HL-60 (cell line): ENCODE data around the gene TMEM59.

Experiments
- POLR2AphosphoS5 ChIP-seq: IDR thresholded peaks from 2 replicates; pipeline ENCODE4 v1.6.1; 2012; ENCODE audit warnings: low read depth
- REST ChIP-seq: IDR thresholded peaks from 2 replicates; pipeline ENCODE4 v1.6.1; 2012; ENCODE audit warnings: low read depth; ENCODE audit not compliant: insufficient replicate concordance
- TF ChIP-seq, protein P1 (sequence below): IDR thresholded peaks from one replicate; pipeline ENCODE4 v1.5.1; 2011; ENCODE audit warnings: low read length, control low read depth, inconsistent platforms; ENCODE audit not compliant: insufficient read depth

DNA sequence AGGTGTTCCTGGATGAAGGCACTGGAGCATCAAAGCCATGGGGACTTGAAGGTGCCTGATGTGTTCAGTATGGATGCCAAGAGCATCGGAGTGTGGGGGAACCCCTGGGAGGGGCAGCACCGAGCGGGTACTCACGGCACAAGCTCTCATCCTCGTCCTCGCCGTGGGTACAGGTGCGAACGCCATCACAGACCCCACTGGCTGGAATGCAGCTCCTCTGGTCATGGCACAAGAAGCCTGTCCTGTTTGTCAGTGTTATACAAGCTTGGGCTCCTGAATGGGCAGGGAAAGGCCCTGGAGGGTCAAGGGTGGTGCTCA, 41.0 kb downstream of the TMEM59 start:
- TF ChIP-seq, protein P1, sequence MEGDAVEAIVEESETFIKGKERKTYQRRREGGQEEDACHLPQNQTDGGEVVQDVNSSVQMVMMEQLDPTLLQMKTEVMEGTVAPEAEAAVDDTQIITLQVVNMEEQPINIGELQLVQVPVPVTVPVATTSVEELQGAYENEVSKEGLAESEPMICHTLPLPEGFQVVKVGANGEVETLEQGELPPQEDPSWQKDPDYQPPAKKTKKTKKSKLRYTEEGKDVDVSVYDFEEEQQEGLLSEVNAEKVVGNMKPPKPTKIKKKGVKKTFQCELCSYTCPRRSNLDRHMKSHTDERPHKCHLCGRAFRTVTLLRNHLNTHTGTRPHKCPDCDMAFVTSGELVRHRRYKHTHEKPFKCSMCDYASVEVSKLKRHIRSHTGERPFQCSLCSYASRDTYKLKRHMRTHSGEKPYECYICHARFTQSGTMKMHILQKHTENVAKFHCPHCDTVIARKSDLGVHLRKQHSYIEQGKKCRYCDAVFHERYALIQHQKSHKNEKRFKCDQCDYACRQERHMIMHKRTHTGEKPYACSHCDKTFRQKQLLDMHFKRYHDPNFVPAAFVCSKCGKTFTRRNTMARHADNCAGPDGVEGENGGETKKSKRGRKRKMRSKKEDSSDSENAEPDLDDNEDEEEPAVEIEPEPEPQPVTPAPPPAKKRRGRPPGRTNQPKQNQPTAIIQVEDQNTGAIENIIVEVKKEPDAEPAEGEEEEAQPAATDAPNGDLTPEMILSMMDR, result no peak
- TF ChIP-seq REST, result no peak
- TF ChIP-seq POLR2AphosphoS5, result no peak
